Mesendoderm (in vitro differentiated cells): ENCODE data around the gene RHOF.
"Not testable (repeated sequence)": the region's sequence is repeated elsewhere in the genome, so short reads cannot be mapped to it uniquely, and the experiment has no call there.

Source experiments
- DNase-seq: peaks from one replicate; pipeline ENCODE4 v3.0.0; 2013
- H2AK5ac ChIP-seq: 2 replicates; pipeline ENCODE4 v1.6.1; 2013; ENCODE audit warnings: low read length, inconsistent platforms
- H2BK120ac ChIP-seq: 2 replicates; pipeline ENCODE4 v1.6.1; 2013; ENCODE audit warnings: low read depth, mild to moderate bottlenecking, low read length, moderate library complexity, mixed read lengths
- H2BK15ac ChIP-seq: replicated peaks from 2 replicates; pipeline ENCODE4 v1.6.1; 2013; ENCODE audit warnings: low read depth, mild to moderate bottlenecking, moderate library complexity
- H2BK5ac ChIP-seq: 2 replicates; pipeline ENCODE4 v1.6.1; 2013; ENCODE audit warnings: low read length, inconsistent platforms
- H3K18ac ChIP-seq: 2 replicates; pipeline ENCODE4 v1.6.1; 2013; ENCODE audit warnings: mild to moderate bottlenecking, low read length, mixed read lengths
- H3K23ac ChIP-seq: one replicate; pipeline ENCODE4 v1.6.1; 2013; ENCODE audit warnings: low read length
- H3K27ac ChIP-seq: 2 replicates; pipeline ENCODE4 v1.5.1; 2013; ENCODE audit warnings: low read depth, mild to moderate bottlenecking, inconsistent platforms, low read length, moderate library complexity
- H3K27me3 ChIP-seq: 2 replicates; pipeline ENCODE4 v1.6.1; 2013; ENCODE audit warnings: low read length, control low read depth, mild to moderate bottlenecking, inconsistent platforms; ENCODE audit not compliant: insufficient read depth, poor library complexity
- H3K36me3 ChIP-seq: 2 replicates; pipeline ENCODE4 v1.6.1; 2013; ENCODE audit warnings: low read length, inconsistent platforms; ENCODE audit not compliant: control insufficient read depth, insufficient read depth
- H3K4ac ChIP-seq: one replicate; pipeline ENCODE4 v1.6.1; 2013; ENCODE audit warnings: low read depth, mild to moderate bottlenecking, low read length, moderate library complexity
- H3K4me1 ChIP-seq: 2 replicates; pipeline ENCODE4 v1.6.1; 2013; ENCODE audit warnings: low read depth, low read length, inconsistent platforms; ENCODE audit not compliant: control insufficient read depth
- H3K4me2 ChIP-seq: 2 replicates; pipeline ENCODE4 v1.6.1; 2013; ENCODE audit warnings: low read length
- H3K4me3 ChIP-seq: 2 replicates; pipeline ENCODE4 v1.5.1; 2013; ENCODE audit warnings: mild to moderate bottlenecking, low read length
- H3K56ac ChIP-seq: one replicate; pipeline ENCODE4 v1.6.1; 2013; ENCODE audit warnings: low read length
- H3K79me1 ChIP-seq: 2 replicates; pipeline ENCODE4 v1.6.1; 2013; ENCODE audit warnings: low read length, inconsistent platforms
- H3K79me2 ChIP-seq: 2 replicates; pipeline ENCODE4 v1.6.1; 2013; ENCODE audit warnings: mild to moderate bottlenecking, low read length; ENCODE audit not compliant: control insufficient read depth, insufficient read depth
- H3K9ac ChIP-seq: 2 replicates; pipeline ENCODE4 v1.6.1; 2013; ENCODE audit warnings: low read length, inconsistent platforms
- H4K5ac ChIP-seq: one replicate; pipeline ENCODE4 v1.6.1; 2013; ENCODE audit warnings: low read length
- H4K8ac ChIP-seq: one replicate; pipeline ENCODE4 v1.6.1; 2013; ENCODE audit warnings: low read depth, mild to moderate bottlenecking, control low read depth, low read length, moderate library complexity
- WGBS: extraction: QIAGEN DNeasy Blood & Tissue Kit; methylation state at CpG from one replicate; pipeline ENCODE4 v1.1.7; 2013; ENCODE audit warnings: low lambda C conversion rate, missing lambda C conversion rate; ENCODE audit not compliant: insufficient coverage; ENCODE audit errors: extremely low coverage; 5-methylcytosine and 5-hydroxymethylcytosine counted together

The RHOF gene

GRCh38 chr12:121764808-121765207, 28.7 kb downstream of the RHOF start:
- WGBS, result no CpG with 5 or more reads among the region's 3 CpGs
- H3K36me3 ChIP-seq, result no peaks in the 10 kb centered on the region
- no peak overlapping the region for H3K4me3 ChIP-seq
- H3K4me1 ChIP-seq, result no peaks in the 10 kb centered on the region
- no peak overlapping the region for H2AK5ac ChIP-seq
- no peak overlapping the region for H4K8ac ChIP-seq
- no peak overlapping the region for H3K4me2 ChIP-seq
- no peak overlapping the region for H3K27ac ChIP-seq
- no peak for DNase-seq
- no peak overlapping the region for H2BK5ac ChIP-seq
- no peaks in the 10 kb centered on the region for H3K79me1 ChIP-seq
- H2BK15ac ChIP-seq, result no peak overlapping the region
- H3K4ac ChIP-seq, result no peak overlapping the region
- no peak overlapping the region for H3K9ac ChIP-seq
- no peak overlapping the region for H2BK120ac ChIP-seq
- H3K79me2 ChIP-seq, result no peaks in the 10 kb centered on the region
- H4K5ac ChIP-seq, result no peak overlapping the region
- H3K18ac ChIP-seq, result no peak overlapping the region
- H3K56ac ChIP-seq, result no peak overlapping the region
- H3K27me3 ChIP-seq, result no peaks in the 10 kb centered on the region
- no peak overlapping the region for H3K23ac ChIP-seq

- H2BK120ac ChIP-seq, result no peak overlapping the region
- H4K8ac ChIP-seq, result no peak overlapping the region
- no peak overlapping the region for H2AK5ac ChIP-seq
- H3K4ac ChIP-seq, result no peak overlapping the region
- H4K5ac ChIP-seq, result no peak overlapping the region
- WGBS, result no CpG with 5 or more reads among the region's 6 CpGs
- no peaks in the 10 kb centered on the region for H3K4me1 ChIP-seq
- H2BK5ac ChIP-seq, result no peak overlapping the region
- H3K36me3 ChIP-seq, result no peaks in the 10 kb centered on the region
- no peaks in the 10 kb centered on the region for H3K79me2 ChIP-seq
- H3K27me3 ChIP-seq, result no peaks in the 10 kb centered on the region
- H3K9ac ChIP-seq, result no peak overlapping the region
- peak overlapping the region; percentile 29 for H3K27ac ChIP-seq
- no peak overlapping the region for H3K4me2 ChIP-seq
- H2BK15ac ChIP-seq, result no peak overlapping the region
- H3K4me3 ChIP-seq, result no peak overlapping the region
- DNase-seq, result peak; percentile 46
- H3K56ac ChIP-seq, result no peak overlapping the region
- H3K23ac ChIP-seq, result no peak overlapping the region
- H3K18ac ChIP-seq, result no peak overlapping the region
- no peaks in the 10 kb centered on the region for H3K79me1 ChIP-seq
Observed at GRCh38 chr12:121762269-121762668, 31.2 kb downstream of the RHOF start.

GRCh38 chr12:121758536-121758935, 35.0 kb downstream of the RHOF start:
- H3K4me1 ChIP-seq, H3K27ac ChIP-seq, H4K5ac ChIP-seq, H3K4ac ChIP-seq, H3K79me1 ChIP-seq, H3K4me2 ChIP-seq, H2BK120ac ChIP-seq, DNase-seq, H3K27me3 ChIP-seq, H3K18ac ChIP-seq, H2BK5ac ChIP-seq, H2BK15ac ChIP-seq, H3K23ac ChIP-seq, H3K4me3 ChIP-seq, H3K36me3 ChIP-seq, H3K79me2 ChIP-seq, H3K9ac ChIP-seq, H4K8ac ChIP-seq, H2AK5ac ChIP-seq, H3K56ac ChIP-seq: not testable (repeated sequence)
- WGBS, result no CpG with 5 or more reads among the region's 22 CpGs

GRCh38 chr12:121755591-121755990, 37.9 kb downstream of the RHOF start:
- no peak overlapping the region for H2BK15ac ChIP-seq
- no peak overlapping the region for H4K8ac ChIP-seq
- no peak overlapping the region for H2BK120ac ChIP-seq
- H3K4me1 ChIP-seq, result no peaks in the 10 kb centered on the region
- no peak overlapping the region for H2AK5ac ChIP-seq
- H3K4me3 ChIP-seq, result no peak overlapping the region
- H3K79me1 ChIP-seq, result no peaks in the 10 kb centered on the region
- DNase-seq, result no peak
- H3K27me3 ChIP-seq, result no peaks in the 10 kb centered on the region
- H3K18ac ChIP-seq, result no peak overlapping the region
- H3K27ac ChIP-seq, result no peak overlapping the region
- no peak overlapping the region for H4K5ac ChIP-seq
- no peaks in the 10 kb centered on the region for H3K36me3 ChIP-seq
- no peaks in the 10 kb centered on the region for H3K79me2 ChIP-seq
- H3K56ac ChIP-seq, result no peak overlapping the region
- H3K4ac ChIP-seq, result no peak overlapping the region
- H3K4me2 ChIP-seq, result no peak overlapping the region
- H2BK5ac ChIP-seq, result no peak overlapping the region
- H3K23ac ChIP-seq, result no peak overlapping the region
- H3K9ac ChIP-seq, result no peak overlapping the region
- no CpG with 5 or more reads among the region's 3 CpGs for WGBS

DNA sequence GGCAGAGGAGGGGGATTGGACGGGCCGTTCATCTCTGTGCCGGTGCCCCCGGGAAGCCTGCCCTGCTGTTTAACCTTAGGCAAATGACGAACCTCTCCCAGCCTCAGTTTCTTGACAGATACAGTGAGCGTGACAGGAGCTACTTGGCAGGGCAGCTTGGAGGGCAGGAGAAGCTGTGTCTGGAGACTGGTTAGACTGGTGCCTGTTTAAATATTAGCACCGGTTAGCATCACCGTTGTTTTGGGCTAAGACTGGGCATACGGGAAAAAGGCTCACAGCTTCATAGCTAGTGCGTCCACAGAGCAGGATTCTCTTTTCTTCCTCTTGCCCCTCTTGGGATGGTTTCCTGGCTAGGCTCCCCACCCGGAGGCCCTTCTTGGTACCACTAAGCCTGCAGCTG, 38.7 kb downstream of the RHOF start:
- Histone ChIP-seq H3K56ac (no peak overlapping the region), H3K4me1 (no peaks in the 10 kb centered on the region), H3K4ac (no peak overlapping the region), H3K18ac (no peak overlapping the region), H3K36me3 (peaks cover 1% of the 10 kb centered on the region), H3K79me1 (no peaks in the 10 kb centered on the region), H4K5ac (no peak overlapping the region), H2BK5ac (no peak overlapping the region), H3K79me2 (no peaks in the 10 kb centered on the region), H2BK120ac (no peak overlapping the region), H3K9ac (no peak overlapping the region), H2AK5ac (no peak overlapping the region), H3K4me2 (no peak overlapping the region), H3K27me3 (no peaks in the 10 kb centered on the region), H3K27ac (no peak overlapping the region), H2BK15ac (no peak overlapping the region), H3K4me3 (no peak overlapping the region), H3K23ac (no peak overlapping the region), H4K8ac (no peak overlapping the region)
- no peak for DNase-seq
- WGBS, result no CpG with 5 or more reads among the region's 11 CpGs

DNA sequence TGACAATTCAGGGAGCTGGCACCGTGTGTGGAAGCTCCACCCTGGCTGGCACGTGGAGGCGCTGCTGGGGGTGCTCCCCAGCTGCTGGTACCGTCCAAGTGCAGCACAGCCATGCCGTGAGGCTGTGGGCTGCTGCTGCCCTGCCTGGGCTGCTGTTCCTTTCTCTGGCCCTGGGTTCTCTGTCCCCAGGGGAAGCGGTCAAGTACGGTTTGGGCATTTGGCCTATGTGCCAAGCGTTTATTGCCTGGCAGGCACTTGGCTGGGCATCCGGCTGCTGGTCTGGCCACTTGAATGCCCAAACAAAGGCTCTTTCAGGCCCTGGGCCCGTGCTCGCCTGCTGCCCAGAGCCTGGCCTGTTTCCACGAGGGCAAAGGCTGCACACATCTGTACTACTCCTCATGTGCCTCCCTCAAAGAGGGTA, 39.6 kb downstream of the RHOF start:
- Histone ChIP-seq H3K27me3 (no peaks in the 10 kb centered on the region), H3K56ac (no peak overlapping the region), H3K27ac (no peak overlapping the region), H4K8ac (no peak overlapping the region), H2BK120ac (no peak overlapping the region), H3K79me2 (no peaks in the 10 kb centered on the region), H4K5ac (no peak overlapping the region), H3K4me3 (no peak overlapping the region), H3K4ac (no peak overlapping the region), H3K18ac (no peak overlapping the region), H2BK5ac (no peak overlapping the region), H2BK15ac (no peak overlapping the region), H3K9ac (no peak overlapping the region), H3K4me2 (no peak overlapping the region), H3K79me1 (no peaks in the 10 kb centered on the region), H3K36me3 (peaks cover 1% of the 10 kb centered on the region), H2AK5ac (no peak overlapping the region), H3K23ac (no peak overlapping the region), H3K4me1 (no peaks in the 10 kb centered on the region)
- no CpG with 5 or more reads among the region's 12 CpGs for WGBS
- no peak for DNase-seq
